Uterus (tissue), 4 donors: ENCODE data around the gene ENC1. TPM values are rescaled to one million over a fixed set of nuclear protein-coding genes. Genes with fewer than 3 reads are reported as not detected.

Experiments
- DNase-seq, 2 donors: peaks; one replicate each; pipeline ENCODE4 v3.0.0-alpha.2; 2019 to 2020
- H3K27ac ChIP-seq, 2 donors: fragments of 200-600 bp; sonication (generic); 1 replicate in 1 of 2; 2 replicates in 1 of 2; pipeline ENCODE4 v1.5.1; 2016 to 2018
- H3K27me3 ChIP-seq, 2 donors: fragments of 200-600 bp; sonication (generic); one replicate each; pipeline ENCODE4 v1.5.1; 2018 to 2019; ENCODE audit warnings: control low read depth in 1 of 2
- H3K36me3 ChIP-seq, 2 donors: fragments of 200-600 bp; sonication (generic); one replicate each; pipeline ENCODE4 v1.5.1; 2019; ENCODE audit warnings: control low read depth in 1 of 2
- H3K4me1 ChIP-seq, 2 donors: fragments of 200-600 bp; sonication (generic); one replicate each; pipeline ENCODE4 v1.5.1; 2018 to 2019; ENCODE audit warnings: control low read depth in 1 of 2
- H3K4me3 ChIP-seq, 2 donors: fragments of 200-600 bp; sonication (generic); 1 replicate in 1 of 2; 2 replicates in 1 of 2; pipeline ENCODE4 v1.5.1; 2018 to 2019; ENCODE audit warnings: mild to moderate bottlenecking in 1 of 2
- H3K9me3 ChIP-seq, 2 donors: fragments of 200-600 bp; sonication (generic); one replicate each; pipeline ENCODE4 v1.5.1; 2019; ENCODE audit warnings: control low read depth in 1 of 2
- CTCF ChIP-seq, 4 experiments: fragments of 200-600 bp in 2 of 4; fragments of 450-650 bp in 2 of 4; sonication (generic) in 2 of 4; IDR thresholded peaks; one replicate each; pipeline ENCODE4 v1.5.1; 2016 to 2019; ENCODE audit warnings: antibody characterized with exemption in 4 of 4, mild to moderate bottlenecking in 2 of 4, moderate library complexity in 1 of 4
- POLR2A ChIP-seq, 2 donors: fragments of 450-650 bp; IDR thresholded peaks; one replicate each; pipeline ENCODE4 v1.6.1; 2016; ENCODE audit warnings: antibody characterized with exemption in 2 of 2, mild to moderate bottlenecking in 1 of 2, moderate library complexity in 1 of 2
- intact Hi-C: fragments of 100-400 bp; cut with DNase I; formaldehyde crosslinking; loops from one replicate; pipeline ENCODE4 v1.15.1; 2023; ENCODE audit warnings: low total_unique reads
- total RNA-seq, 4 donors: library from RNA; depleted of rRNA in 3 of 4; stranded (reverse); fragments of >200 nt in 3 of 4; gene quantifications; one replicate each; pipeline versions ENCODE4 v1.1.0 to v1.2.4, GENCODE V29; 2014 to 2023
- donor health status: DM: yes; HTN: yes; CAD: no.

ENC1 gene
- total RNA-seq, 4 donors from 2014 or later, result 0.59 to 75.0 (median 2.9) TPM

GRCh38 chr5:74632947-74633356, 7.6 kb downstream of the ENC1 start:
- no peak overlapping the region for H3K4me3 ChIP-seq
- no peaks in the 10 kb centered on the region for H3K27me3 ChIP-seq
- H3K9me3 ChIP-seq, result no peaks in the 10 kb centered on the region
- intact Hi-C loops, result no loop called here
- no peak for DNase-seq
- H3K4me1 ChIP-seq, result no peaks in the 10 kb centered on the region
- H3K27ac ChIP-seq, result no peak overlapping the region
- no peak for TF ChIP-seq CTCF (IDR thresholded peaks at IDR 0.05)
- H3K36me3 ChIP-seq, result no peaks in the 10 kb centered on the region

GRCh38 chr5:74631081-74631953, 9.2 kb downstream of the ENC1 start:
- no peaks in the 10 kb centered on the region for H3K27me3 ChIP-seq
- H3K4me1 ChIP-seq, result no peaks in the 10 kb centered on the region
- DNase-seq, result no peak
- no peak for TF ChIP-seq POLR2A (IDR thresholded peaks at IDR 0.05)
- TF ChIP-seq CTCF (IDR thresholded peaks at IDR 0.05), result no peak
- no peak overlapping the region for H3K4me3 ChIP-seq
- intact Hi-C loops, result no loop called here
- no peaks in the 10 kb centered on the region for H3K9me3 ChIP-seq
- no peak overlapping the region for H3K27ac ChIP-seq
- H3K36me3 ChIP-seq, result no peaks in the 10 kb centered on the region

GRCh38 chr5:74630453-74631066, 10.0 kb downstream of the ENC1 start:
- Histone ChIP-seq H3K4me3 (no peak overlapping the region), H3K36me3 (no peaks in the 10 kb centered on the region), H3K9me3 (no peaks in the 10 kb centered on the region), H3K4me1 (no peaks in the 10 kb centered on the region), H3K27me3 (no peaks in the 10 kb centered on the region), H3K27ac (no peak overlapping the region)
- TF ChIP-seq CTCF (IDR thresholded peaks at IDR 0.05), result no peak
- no peak for TF ChIP-seq POLR2A (IDR thresholded peaks at IDR 0.05)
- DNase-seq, result no peak
- intact Hi-C loops, result no loop called here

GRCh38 chr5:74629326-74629725, 11.2 kb downstream of the ENC1 start:
- Histone ChIP-seq H3K36me3 (no peaks in the 10 kb centered on the region), H3K4me1 (no peaks in the 10 kb centered on the region), H3K27me3 (no peaks in the 10 kb centered on the region), H3K9me3 (no peaks in the 10 kb centered on the region), H3K27ac (no peak overlapping the region), H3K4me3 (no peak overlapping the region)
- TF ChIP-seq CTCF (IDR thresholded peaks at IDR 0.05), result no peak
- no peak for TF ChIP-seq POLR2A (IDR thresholded peaks at IDR 0.05)
- intact Hi-C loops, result no loop called here
- no peak for DNase-seq

GRCh38 chr5:74628359-74628758, 12.2 kb downstream of the ENC1 start:
- no peaks in the 10 kb centered on the region for H3K36me3 ChIP-seq
- no peaks in the 10 kb centered on the region for H3K9me3 ChIP-seq
- intact Hi-C loops, result no loop called here
- no peaks in the 10 kb centered on the region for H3K27me3 ChIP-seq
- H3K4me3 ChIP-seq, result no peak overlapping the region
- TF ChIP-seq POLR2A (IDR thresholded peaks at IDR 0.05), result no peak
- no peak for TF ChIP-seq CTCF (IDR thresholded peaks at IDR 0.05)
- H3K4me1 ChIP-seq, result no peaks in the 10 kb centered on the region
- no peak for DNase-seq
- no peak overlapping the region for H3K27ac ChIP-seq
